ENCODE data around the gene WWOX.
"Not testable (repeated sequence)": the region's sequence is repeated elsewhere in the genome, so short reads cannot be mapped to it uniquely, and the experiment has no call there.

Gene WWOX

DNA sequence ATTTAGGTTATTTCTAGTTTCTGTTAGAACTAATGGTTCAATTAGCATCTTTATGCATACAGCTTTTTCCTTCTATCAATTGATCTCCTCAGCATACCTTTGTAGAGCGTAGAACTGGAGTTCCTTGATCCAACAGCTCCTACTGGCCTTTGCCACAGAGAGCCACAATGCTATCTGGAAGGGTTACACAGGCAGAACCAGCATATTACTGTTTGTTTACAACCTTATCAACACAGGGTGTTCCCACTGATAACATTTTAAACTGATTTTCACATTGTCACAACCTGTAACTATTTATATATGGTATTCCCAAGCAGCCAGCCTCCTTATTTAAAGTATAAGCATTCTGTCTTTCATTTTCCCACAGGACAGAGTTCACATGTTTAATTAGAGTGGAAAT lies 1118.9 kb downstream of the WWOX start:
- no peak for DNase-seq (ENCODE audit: low spot score)

DNA sequence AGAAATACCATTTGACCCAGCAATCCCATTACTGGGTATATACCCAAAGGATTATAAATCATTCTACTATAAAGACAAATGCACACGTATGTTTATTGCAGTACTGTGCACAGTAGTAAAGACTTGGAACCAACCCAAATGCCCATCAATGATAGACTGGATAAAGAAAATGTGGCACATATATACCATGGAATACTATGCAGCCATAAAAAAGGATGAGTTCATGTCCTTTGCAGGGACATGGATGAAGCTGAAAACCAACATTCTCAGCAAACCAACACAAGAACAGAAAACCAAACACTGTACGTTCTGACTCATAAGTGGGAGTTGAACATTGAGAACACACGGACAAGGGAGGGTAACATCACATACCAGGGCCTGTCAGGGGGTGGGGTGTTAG lies 1126.5 kb downstream of the WWOX start:
- DNase-seq (ENCODE audit: low spot score): not testable (repeated sequence)

GRCh38 chr16:79229361-79229760 lies 1129.9 kb downstream of the WWOX start:
- DNase-seq (ENCODE audit: low spot score): no peak

DNA sequence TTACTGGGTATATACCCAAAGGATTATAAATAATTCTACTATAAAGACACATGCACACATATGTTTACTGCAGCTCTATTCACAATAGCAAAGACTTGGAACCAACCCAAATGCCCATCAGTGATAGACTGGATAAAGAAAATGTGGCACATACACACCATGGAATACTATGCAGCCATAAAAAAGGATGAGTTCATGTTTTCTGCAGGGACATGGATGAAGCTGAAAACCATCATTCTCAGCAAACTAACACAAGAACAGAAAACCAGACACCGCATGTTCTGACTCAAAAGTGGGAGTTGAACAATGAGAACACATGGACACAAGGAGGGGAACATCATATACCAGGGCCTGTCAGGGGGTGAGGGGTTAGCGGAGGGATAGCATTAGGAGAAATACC lies 1146.2 kb downstream of the WWOX start:
- not testable (repeated sequence) for DNase-seq (ENCODE audit: low spot score)

- no peak for DNase-seq (ENCODE audit: low spot score)
Measured at GRCh38 chr16:79247386-79247785, 1147.9 kb downstream of the WWOX start.

DNA sequence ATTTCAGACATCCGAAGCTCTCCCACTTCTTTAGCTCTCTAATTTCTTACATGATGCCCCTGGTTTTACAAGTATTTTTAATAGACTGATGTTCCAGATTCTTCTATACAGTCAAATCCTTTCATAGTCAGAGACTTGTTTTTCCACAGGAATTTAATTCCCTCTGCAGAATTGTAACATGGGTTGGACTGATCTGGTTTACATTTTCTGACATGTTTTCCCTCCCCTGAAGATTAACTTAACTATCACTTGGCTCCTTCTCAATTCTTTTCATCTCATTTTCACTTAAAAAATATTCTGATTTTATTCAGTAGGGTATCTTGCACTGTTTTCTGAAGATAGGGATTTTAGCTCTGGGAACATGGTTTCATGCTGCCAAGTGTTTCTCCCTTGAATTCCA lies 1148.9 kb downstream of the WWOX start:
- no peak for DNase-seq (ENCODE audit: low spot score)

DNA sequence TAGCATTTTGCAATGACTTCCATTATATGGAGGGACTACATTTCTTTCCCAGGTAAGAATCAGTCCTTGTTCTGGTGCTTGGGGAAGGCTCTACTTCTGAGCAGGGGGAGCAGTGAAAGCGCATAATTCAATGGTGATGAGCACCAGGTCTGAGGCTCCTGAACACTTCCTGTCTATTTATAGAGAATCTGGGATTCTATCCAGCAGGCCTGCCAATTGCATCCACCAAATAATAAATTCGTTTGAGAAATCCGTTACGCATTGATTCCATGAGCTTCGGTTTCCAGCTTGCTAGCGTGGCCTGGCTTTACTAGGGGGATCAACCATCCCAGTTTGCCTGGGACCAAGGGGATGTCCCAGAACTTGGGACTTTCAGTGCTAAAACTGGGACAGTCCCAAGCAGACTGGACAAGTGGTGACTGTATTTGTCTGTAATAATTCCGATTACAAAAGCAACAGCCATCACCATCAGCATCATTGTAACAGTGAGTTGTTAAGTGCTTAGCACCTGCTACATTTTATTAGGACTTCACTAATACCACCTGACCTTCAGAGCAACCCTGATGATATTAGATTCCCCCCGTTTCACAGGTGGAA lies 1151.1 kb downstream of the WWOX start:
- DNase-seq (ENCODE audit: low spot score): no peak

DNA sequence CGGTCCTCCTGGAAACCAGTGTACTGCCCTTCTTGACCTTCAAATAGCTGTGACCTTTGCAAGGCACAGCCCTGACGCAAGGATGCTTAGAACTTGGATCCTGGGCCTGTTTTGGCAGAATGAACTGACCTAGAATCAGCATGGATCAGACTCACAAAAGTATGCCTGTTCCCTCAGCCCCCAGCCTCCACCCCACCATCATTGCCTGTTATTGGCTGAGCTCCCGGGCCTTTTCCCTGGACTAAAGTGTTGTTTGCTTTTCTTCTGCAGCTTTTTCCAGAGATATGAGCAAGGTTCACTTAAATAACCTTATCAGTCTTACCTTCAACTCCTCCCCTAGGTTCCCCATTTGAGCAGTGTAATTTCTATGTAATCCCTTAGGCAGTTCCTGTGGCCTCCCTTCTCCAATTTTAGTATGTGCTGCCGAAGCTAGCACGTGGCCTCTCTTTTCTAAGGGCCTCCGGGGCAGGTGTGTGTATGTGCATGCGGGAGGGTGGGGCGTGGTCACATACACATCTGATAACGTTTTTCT lies 1153.7 kb downstream of the WWOX start:
- DNase-seq (ENCODE audit: low spot score): no peak

- DNase-seq (ENCODE audit: low spot score): no peak
Measured at GRCh38 chr16:79257953-79258490, 1158.6 kb downstream of the WWOX start.

- not testable (repeated sequence) for DNase-seq (ENCODE audit: low spot score)
Measured at GRCh38 chr16:79260890-79261289, 1161.4 kb downstream of the WWOX start.

DNA sequence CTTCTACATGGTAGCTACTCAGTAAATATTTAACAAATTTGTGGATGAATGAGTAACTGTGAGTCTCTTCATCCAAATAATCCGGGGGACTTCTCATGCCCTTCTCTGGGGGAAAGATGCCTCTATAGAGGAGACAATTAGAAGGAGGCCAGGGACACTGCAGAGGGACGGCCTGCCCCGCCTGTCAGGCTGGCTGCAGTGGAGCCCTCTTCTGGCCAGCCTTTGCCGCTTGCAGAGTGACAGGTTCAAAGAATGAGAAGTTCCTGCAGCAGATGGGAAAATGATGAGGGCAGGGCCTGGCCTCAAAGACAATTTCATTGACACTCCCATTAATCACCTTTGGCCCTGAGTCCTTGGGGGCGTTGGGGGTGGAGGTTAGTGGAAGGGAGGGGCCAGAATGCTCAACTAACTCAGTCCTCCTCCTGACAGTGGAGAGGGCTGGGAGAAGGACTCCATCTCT lies 1162.1 kb downstream of the WWOX start:
- no peak for DNase-seq (ENCODE audit: low spot score)

DNA sequence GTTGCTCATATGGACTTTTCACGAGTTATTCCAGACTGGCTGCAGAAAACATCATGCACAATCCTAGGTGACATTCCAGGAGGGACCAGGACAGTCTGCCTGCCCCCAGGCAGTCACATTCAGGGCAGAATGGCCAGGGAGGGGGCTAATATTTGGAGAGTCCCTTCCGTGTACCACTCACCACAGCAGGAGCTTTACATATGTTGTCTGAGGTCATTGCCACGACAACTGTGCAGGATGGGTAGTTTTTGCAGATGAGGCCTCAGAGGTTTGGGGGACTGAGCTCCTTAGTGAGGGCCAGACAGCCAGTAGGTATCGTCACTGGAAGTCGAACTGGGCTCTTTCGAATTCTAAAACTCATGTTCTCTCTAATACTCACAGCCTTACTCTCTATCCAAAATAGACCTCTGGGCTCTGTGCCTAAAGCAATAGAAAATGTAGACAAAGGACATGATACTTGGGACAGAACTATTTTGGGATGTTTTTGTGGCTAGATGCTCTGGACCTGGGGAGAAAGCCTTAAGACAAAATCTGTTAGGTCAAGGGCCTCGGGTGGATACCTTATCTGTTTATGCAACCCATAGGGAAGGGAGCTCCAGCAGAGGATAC lies 1162.6 kb downstream of the WWOX start:
- DNase-seq (ENCODE audit: low spot score): no peak
